ENCODE measurements around the gene TOP3A.

DNA sequence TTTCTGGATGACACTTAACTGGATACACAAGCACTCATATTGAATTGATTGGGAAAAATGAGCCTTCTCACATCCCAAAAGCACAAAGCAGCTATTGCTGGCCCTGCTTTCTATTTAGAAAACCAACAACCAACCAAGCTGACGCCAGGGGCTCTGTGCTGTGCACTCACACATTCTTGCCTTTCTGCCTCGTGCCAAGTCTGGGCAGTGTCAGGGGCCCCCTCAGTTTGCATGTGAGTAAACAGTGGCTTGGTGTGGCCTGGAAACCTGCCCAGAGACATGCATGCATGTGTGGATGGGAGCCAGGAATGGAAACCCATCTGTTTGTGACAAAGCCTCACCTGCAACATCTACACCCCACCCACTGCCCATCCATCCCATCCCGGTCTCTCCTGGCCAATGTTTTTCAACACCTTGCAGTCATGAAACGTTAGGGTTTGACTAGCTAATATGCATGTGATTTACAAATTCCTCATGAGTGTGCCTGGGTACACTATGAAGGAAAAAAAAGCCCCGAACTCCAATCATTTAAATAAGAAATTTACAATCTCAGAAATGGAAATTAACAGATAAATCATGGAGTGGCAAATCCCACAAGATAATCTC is 33.9 kb downstream of the TOP3A start:
- TF ChIP-seq CTCF (IDR thresholded peaks at IDR 0.05) (no peak), POLR2A (IDR thresholded peaks at IDR 0.05; ENCODE audit: low read depth) (no peak), POLR2AphosphoS5 (IDR thresholded peaks at IDR 0.05) (no peak), EP300 (IDR thresholded peaks at IDR 0.05) (no peak)
